A549 (cell line): ENCODE results near the gene KIAA0930. TPM values are rescaled to one million over a fixed set of nuclear protein-coding genes. Genes with fewer than 3 reads are reported as not detected.

Source experiments
- ATAC-seq, 2 experiments: fragments of 200-7000 bp in 1 of 2; fragments of >200 bp in 1 of 2; cut with Nextera tagmentation in 1 of 2; cut with Tn5 transposase in 1 of 2; 3 replicates each; pipeline versions ENCODE4 v1.8.0 to v1.9.1; 2018 to 2020; ENCODE audit warnings: mild to moderate bottlenecking in 1 of 2, moderate library complexity in 1 of 2
- CTCF ChIA-PET: fragments of 300-600 bp; sonication (Branson Sonifier 250); formaldehyde crosslinking; extraction: SDS; loops from one replicate; lab custom pipeline; 2021; ENCODE audit warnings: antibody characterized with exemption, inconsistent platforms; lab: Yijun Ruan, JAX
- POLR2A ChIA-PET: fragments of 350-600 bp; formaldehyde crosslinking; extraction: SDS; loops from one replicate; lab custom pipeline; 2021; ENCODE audit warnings: antibody characterized with exemption, inconsistent platforms; lab: Yijun Ruan, JAX
- DNase-seq, 2 experiments: peaks; one replicate each; pipeline versions ENCODE4 v3.0.0 to v3.0.0-alpha.2; 2011 to 2016; ENCODE audit warnings: low read depth in 1 of 2, low spot score in 1 of 2
- FAIRE-seq: peaks from 2 replicates; lab custom pipeline; 2011; peaks lifted over from hg19 to GRCh38; lab: Jason Lieb, UNC
- H3K27ac ChIP-seq, 2 experiments: fragments of >200 bp; sonication (Bioruptor Twin); formaldehyde crosslinking; 3 replicates each; pipeline ENCODE4 v1.5.1; 2016 to 2017
- H3K4me1 ChIP-seq: fragments of >200 bp; sonication (Bioruptor Twin); formaldehyde crosslinking; 3 replicates; pipeline ENCODE4 v1.6.1; 2016
- H3K4me2 ChIP-seq: fragments of >200 bp; sonication (Bioruptor Twin); formaldehyde crosslinking; 3 replicates; pipeline ENCODE4 v1.6.1; 2016
- H3K4me3 ChIP-seq: fragments of >200 bp; sonication (Bioruptor Twin); formaldehyde crosslinking; 3 replicates; pipeline ENCODE4 v1.5.1; 2016
- H3K9me3 ChIP-seq: fragments of >200 bp; sonication (Bioruptor Twin); formaldehyde crosslinking; 3 replicates; pipeline ENCODE4 v1.6.1; 2016
- ATOH8 ChIP-seq: fragments of 250-450 bp; sonication (Bioruptor Pico); IDR thresholded peaks from 2 replicates; pipeline ENCODE4 v1.5.0; 2020; ENCODE audit warnings: low read depth, mild to moderate bottlenecking, moderate library complexity
- BCL3 ChIP-seq: fragments of >200 bp; sonication (Bioruptor Twin); formaldehyde crosslinking; IDR thresholded peaks from 3 replicates; pipeline ENCODE4 v1.6.1; 2016
- BHLHE40 ChIP-seq: IDR thresholded peaks from 2 replicates; pipeline ENCODE4 v1.6.1; 2012; ENCODE audit warnings: low read depth, low read length, inconsistent platforms
- CBX2 ChIP-seq: fragments of 200-600 bp; sonication (generic); IDR thresholded peaks from 2 replicates; pipeline ENCODE4 v1.6.1; 2016; ENCODE audit warnings: low read depth, mild to moderate bottlenecking, borderline replicate concordance
- CBX8 ChIP-seq: fragments of 200-600 bp; sonication (generic); IDR thresholded peaks from 2 replicates; pipeline ENCODE4 v1.6.1; 2016
- CEBPB ChIP-seq, 2 experiments: fragments of >200 bp in 1 of 2; sonication (Bioruptor Twin) in 1 of 2; formaldehyde crosslinking in 1 of 2; IDR thresholded peaks; 2 replicates each; pipeline ENCODE4 v1.6.1; 2012 to 2016
- CHD2 ChIP-seq: fragments of 150-350 bp; IDR thresholded peaks from 2 replicates; pipeline ENCODE4 v1.6.1; 2014; ENCODE audit warnings: low read length; ENCODE audit not compliant: partially characterized antibody
- GATA3 ChIP-seq: IDR thresholded peaks from 2 replicates; pipeline ENCODE4 v1.6.1; 2012; ENCODE audit warnings: borderline replicate concordance
- HDAC2 ChIP-seq: fragments of 200-600 bp; sonication (generic); IDR thresholded peaks from 2 replicates; pipeline ENCODE4 v1.6.1; 2016
- HEYL ChIP-seq: fragments of 250-450 bp; sonication (Bioruptor Pico); IDR thresholded peaks from 2 replicates; pipeline ENCODE4 v1.8.0; 2021; ENCODE audit warnings: mild to moderate bottlenecking, moderate library complexity
- HMGXB4 ChIP-seq: fragments of 250-450 bp; sonication (Bioruptor Pico); IDR thresholded peaks from 2 replicates; pipeline ENCODE4 v1.5.0; 2021; ENCODE audit warnings: mild to moderate bottlenecking, moderate library complexity, borderline replicate concordance
- HOXB13 ChIP-seq: fragments of 250-450 bp; sonication (Bioruptor Pico); IDR thresholded peaks from 2 replicates; pipeline ENCODE4 v1.5.0; 2020; ENCODE audit warnings: low read depth, mild to moderate bottlenecking, moderate library complexity
- KDM5A ChIP-seq: fragments of 200-600 bp; sonication (generic); IDR thresholded peaks from 2 replicates; pipeline ENCODE4 v1.6.1; 2016; ENCODE audit warnings: antibody characterized with exemption, mild to moderate bottlenecking
- MAX ChIP-seq: IDR thresholded peaks from 2 replicates; pipeline ENCODE4 v1.6.1; 2012
- MYC ChIP-seq: IDR thresholded peaks from 2 replicates; pipeline ENCODE4 v1.6.1; 2012; ENCODE audit warnings: mild to moderate bottlenecking, inconsistent platforms, low read length, improper control_type of control experiment, borderline replicate concordance
- NPAS2 ChIP-seq: fragments of 250-450 bp; sonication (Bioruptor Pico); IDR thresholded peaks from 2 replicates; pipeline ENCODE4 v1.8.0; 2022; ENCODE audit warnings: mild to moderate bottlenecking, moderate library complexity, borderline replicate concordance
- NR3C1 ChIP-seq: fragments of >200 bp; sonication (Bioruptor Twin); formaldehyde crosslinking; IDR thresholded peaks from 3 replicates; pipeline ENCODE4 v1.6.1; 2017
- PHF8 ChIP-seq: fragments of 200-600 bp; sonication (generic); IDR thresholded peaks from 2 replicates; pipeline ENCODE4 v1.6.1; 2016; ENCODE audit warnings: low read depth, mild to moderate bottlenecking, antibody characterized with exemption, moderate library complexity, borderline replicate concordance
- POLR2AphosphoS2 ChIP-seq: conservative IDR thresholded peaks from 2 replicates; pipeline ENCODE4 v1.6.1; 2012; ENCODE audit warnings: low read length, improper control_type of control experiment, inconsistent platforms
- RAD21 ChIP-seq, 2 experiments: fragments of >200 bp in 1 of 2; sonication (Bioruptor Twin) in 1 of 2; formaldehyde crosslinking in 1 of 2; IDR thresholded peaks in 1 of 2; conservative IDR thresholded peaks in 1 of 2; 2 replicates in 1 of 2; 3 replicates in 1 of 2; pipeline ENCODE4 v1.6.1; 2012 to 2018; ENCODE audit warnings: inconsistent platforms in 1 of 2
- RCOR1 ChIP-seq: fragments of 150-350 bp; IDR thresholded peaks from 2 replicates; pipeline ENCODE4 v1.6.1; 2014; ENCODE audit warnings: antibody characterized with exemption, low read length, low read depth
- SMC3 ChIP-seq: fragments of >200 bp; sonication (Bioruptor Twin); formaldehyde crosslinking; IDR thresholded peaks from 3 replicates; pipeline ENCODE4 v1.6.1; 2018; ENCODE audit warnings: inconsistent platforms
- TFCP2L1 ChIP-seq: fragments of 250-450 bp; sonication (Bioruptor Pico); IDR thresholded peaks from 2 replicates; pipeline ENCODE4 v1.5.0; 2021; ENCODE audit warnings: mild to moderate bottlenecking
- USF2 ChIP-seq: fragments of 450-650 bp; IDR thresholded peaks from 2 replicates; pipeline ENCODE4 v1.6.1; 2014; ENCODE audit warnings: antibody characterized with exemption
- ZSCAN20 ChIP-seq: fragments of 250-450 bp; sonication (Bioruptor Pico); IDR thresholded peaks from 2 replicates; pipeline ENCODE4 v1.8.0; 2022; ENCODE audit warnings: mild to moderate bottlenecking, moderate library complexity
- WGBS: methylation state at CpG from one replicate; pipeline ENCODE4 v1.1.6; 2017; ENCODE audit errors: missing lambda C conversion rate; 5-methylcytosine and 5-hydroxymethylcytosine counted together
- polyA plus RNA-seq, 4 experiments: library from polyadenylated mRNA; depleted of rRNA in 3 of 4; stranded (reverse); fragments of >200 nt; fragmentation: RNase III in 1 of 4; extraction: RNeasy Plus Mini Kit Qiagen cat#74134 plus additional on column Dnase treatment in 1 of 4; gene quantifications; 2 replicates in 3 of 4; 3 replicates in 1 of 4; pipeline ENCODE4 v1.2.3, GENCODE V29; 2011 to 2017

Gene KIAA0930
- polyA plus RNA-seq, 2 of the 4 experiments (the other 2 are of a cell fraction), result 47.7 to 60.0 TPM

- TF ChIP-seq USF2, result no peak
- no peak for TF ChIP-seq CBX2
- no peak for TF ChIP-seq BHLHE40
- no peak for TF ChIP-seq NR3C1
Measured at GRCh38 chr22:45233827-45234226, 6.9 kb downstream of the KIAA0930 start (continued).

- TF ChIP-seq CBX8 (no peak), MAX (no peak), MYC (no peak), POLR2AphosphoS2 (no peak), KDM5A (no peak), HEYL (CRISPR knock-in tag) (no peak), PHF8 (no peak)
- Histone ChIP-seq H3K27ac (no peak overlapping the region), H3K4me3 (no peak overlapping the region), H3K4me2 (no peak overlapping the region), H3K4me1 (no peaks in the 10 kb centered on the region), H3K9me3 (no peaks in the 10 kb centered on the region)
- DNase-seq (no peak), FAIRE-seq (no peak), ATAC-seq (no peak)
- POLR2A ChIA-PET, result no interaction called here
- CTCF ChIA-PET, result no interaction called here
- 81% methylated on average over 7 of the region's 10 CpGs for WGBS
Measured at GRCh38 chr22:45233386-45233785, 7.3 kb downstream of the KIAA0930 start.

GRCh38 chr22:45231293-45231692 is 9.4 kb downstream of the KIAA0930 start:
- DNase-seq (no peak), ATAC-seq (no peak), FAIRE-seq (no peak)
- WGBS, result 96% methylated on average over 2 of the region's 2 CpGs
- peaks cover 6% of the 10 kb centered on the region; the same call in 2 of the 3 replicates for H3K4me1 ChIP-seq
- TF ChIP-seq GATA3 (no peak), RCOR1 (no peak), POLR2AphosphoS2 (no peak), ATOH8 (CRISPR knock-in tag) (no peak), HEYL (CRISPR knock-in tag) (no peak), HMGXB4 (no peak), HOXB13 (no peak)
- CTCF ChIA-PET, result no interaction called here
- H3K4me2 ChIP-seq, result no peak overlapping the region
- POLR2A ChIA-PET, result no interaction called here
- no peak overlapping the region for H3K27ac ChIP-seq
- H3K9me3 ChIP-seq, result no peaks in the 10 kb centered on the region
- H3K4me3 ChIP-seq, result no peak overlapping the region

GRCh38 chr22:45230026-45230721 is 10.5 kb downstream of the KIAA0930 start:
- Histone ChIP-seq H3K9me3 (no peaks in the 10 kb centered on the region), H3K4me3 (no peak overlapping the region), H3K4me1 (peaks cover 6% of the 10 kb centered on the region; the same call in 2 of the 3 replicates), H3K4me2 (no peak overlapping the region), H3K27ac (no peak overlapping the region)
- FAIRE-seq (no peak), DNase-seq (no peak), ATAC-seq (peak in 1 of 2 experiments; percentile 39; a peak in 1 of 6 replicates)
- ChIA-PET POLR2A (no interaction called here), CTCF (interaction anchor here (1.1 kb wide), 1 partner anchor 16 kb away, joined by 3 read pairs; no protein-coding TSS in a partner anchor)
- WGBS, result 92% methylated on average over 16 of the region's 16 CpGs
- no peak for TF ChIP-seq BCL3
- TF ChIP-seq NPAS2 (CRISPR knock-in tag), result no peak
- no peak for TF ChIP-seq ZSCAN20 (CRISPR knock-in tag)
- no peak for TF ChIP-seq NR3C1
- TF ChIP-seq USF2, result no peak
- no peak for TF ChIP-seq GATA3
- TF ChIP-seq SMC3, result no peak
- TF ChIP-seq TFCP2L1 (CRISPR knock-in tag), result no peak
- no peak for TF ChIP-seq PHF8
- no peak for TF ChIP-seq HDAC2
- TF ChIP-seq CEBPB (IDR thresholded peaks at IDR 0.05), result no peak
- no peak for TF ChIP-seq RAD21 (conservative IDR thresholded peaks at IDR 0.05 in 1 of 2, IDR thresholded peaks at IDR 0.05 in 1 of 2)
- no peak for TF ChIP-seq CHD2
